GM12872 (cell line): Measurements from ENCODE around the gene RBM12.

Experiments
- CTCF ChIP-seq: IDR thresholded peaks from 3 replicates; pipeline ENCODE4 v1.5.1; 2011; ENCODE audit warnings: low read depth, mild to moderate bottlenecking, low read length, moderate library complexity; ENCODE audit not compliant: insufficient read depth

Gene RBM12

GRCh38 chr20:35664466-35665206 lies at the start of gene RBM12, which contains the start of gene CPNE1:
Gene RBM12, minus strand, starts transcription at chr20:35664900. Its CDS starts 9,578 bp downstream, at chr20:35655322.
Gene CPNE1, minus strand, starts transcription at chr20:35664900. Its CDS starts 31,977 bp downstream, at chr20:35632923.
- TF ChIP-seq CTCF = no peak

- TF ChIP-seq CTCF = no peak
Measured at GRCh38 chr20:35714127-35714526, 49.4 kb upstream of the RBM12 start.

GRCh38 chr20:35711588-35712209 lies 47.0 kb upstream of the RBM12 start:
- TF ChIP-seq CTCF = no peak

GRCh38 chr20:35710884-35711587 lies 46.3 kb upstream of the RBM12 start:
- TF ChIP-seq CTCF = no peak

- no peak for TF ChIP-seq CTCF
Measured at GRCh38 chr20:35710039-35710438, 45.3 kb upstream of the RBM12 start.

- no peak for TF ChIP-seq CTCF
Measured at GRCh38 chr20:35709259-35709658, 44.6 kb upstream of the RBM12 start.

- no peak for TF ChIP-seq CTCF
Measured at GRCh38 chr20:35708502-35708901, 43.8 kb upstream of the RBM12 start.
